RPMI7951 (cell line): Measurements from ENCODE around the gene CTNNA3. TPM values are rescaled to one million over a fixed set of nuclear protein-coding genes. Genes with fewer than 3 reads are reported as not detected.

ENCODE experiments used
- DNase-seq: peaks from one replicate; pipeline ENCODE4 v3.0.0-alpha.2; 2012; ENCODE audit warnings: low read depth
- total RNA-seq: library from RNA; depleted of rRNA; stranded (reverse); fragments of >200 nt; shearing (Covaris generic); gene quantifications from 2 replicates; pipeline ENCODE4 v1.2.3, GENCODE V29; 2014

The CTNNA3 gene
- total RNA-seq, 1 experiment from 2014 or later: not detected

DNA sequence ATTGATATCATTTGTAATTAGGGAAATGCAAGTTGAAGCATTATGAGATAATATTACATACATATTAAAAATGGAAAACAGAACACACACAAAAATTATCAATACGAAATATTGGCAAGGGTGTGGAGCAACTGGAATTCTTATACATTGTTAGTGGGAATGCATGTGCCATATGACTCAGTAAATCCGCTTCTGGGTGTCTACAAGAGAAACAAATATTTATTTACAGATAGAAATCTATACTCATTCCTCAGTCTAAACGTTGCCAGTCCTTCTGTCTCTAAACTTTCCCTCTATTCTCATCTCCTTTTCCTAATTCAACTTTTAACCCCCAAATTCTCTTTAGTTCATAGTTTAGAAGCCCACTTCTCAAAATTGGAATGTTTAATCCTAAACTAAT, 940.5 kb downstream of the CTNNA3 start:
- no peak for DNase-seq

DNA sequence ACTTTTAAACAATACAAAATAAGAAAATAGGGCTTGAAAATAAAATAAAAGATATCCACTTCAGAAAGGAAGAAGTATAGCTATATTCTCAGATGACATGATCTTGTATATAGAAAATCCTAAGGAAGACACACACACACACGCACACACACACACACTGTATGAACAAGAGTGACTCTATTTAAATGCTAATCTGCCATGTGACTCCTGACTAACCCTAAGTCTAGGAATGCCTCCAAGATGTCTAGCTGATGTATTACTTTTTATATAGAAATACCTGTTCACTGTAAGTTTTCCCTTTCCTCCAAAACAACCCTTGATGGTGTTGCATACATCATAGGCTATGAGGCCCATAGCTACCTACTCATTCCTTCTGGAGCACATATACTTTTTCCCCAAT, 943.3 kb downstream of the CTNNA3 start:
- no peak for DNase-seq

DNA sequence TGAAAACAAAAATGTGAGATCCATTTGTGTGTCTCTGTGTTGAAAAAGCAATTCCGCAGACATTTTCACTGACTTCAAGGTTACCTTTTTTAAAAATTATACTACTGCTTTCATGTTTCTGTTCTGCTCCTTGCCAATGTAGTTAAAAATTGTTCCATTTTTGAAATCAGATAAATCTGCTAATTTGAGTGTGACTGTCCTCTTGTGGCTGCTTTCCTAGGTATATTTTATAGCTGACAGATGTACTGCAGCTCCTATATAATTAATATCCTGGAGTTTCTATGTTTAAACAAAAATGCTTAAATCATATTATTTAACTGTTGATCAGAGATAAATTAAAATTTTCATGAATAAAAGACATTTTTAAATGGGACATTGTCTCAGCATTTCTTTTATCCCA, 947.8 kb downstream of the CTNNA3 start:
- DNase-seq: no peak

GRCh38 chr10:66747451-66747850, 948.5 kb downstream of the CTNNA3 start:
- peak; percentile 78 for DNase-seq

- no peak for DNase-seq
These were observed 949.3 kb downstream of the CTNNA3 start for GRCh38 chr10:66746711-66747110.

DNA sequence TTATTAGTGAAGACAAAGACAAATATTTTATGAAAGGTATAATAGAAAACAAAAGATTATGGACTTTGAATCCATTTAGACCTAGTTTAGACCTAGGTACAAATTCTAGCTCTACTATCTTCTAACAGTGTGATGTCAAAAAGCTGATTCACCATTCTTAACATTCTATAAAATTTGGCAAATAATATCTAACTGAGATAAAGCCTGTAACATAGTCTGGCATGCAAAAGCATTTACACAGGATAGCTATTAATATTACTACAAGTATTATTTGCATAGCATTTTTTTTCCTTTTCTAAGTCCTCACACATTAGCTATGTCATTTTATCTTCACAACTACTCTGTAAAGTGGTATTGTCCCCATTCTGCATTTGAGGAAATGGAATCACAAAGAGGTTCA, 949.7 kb downstream of the CTNNA3 start:
- DNase-seq: no peak

GRCh38 chr10:66744915-66745314, 951.1 kb downstream of the CTNNA3 start:
- no peak for DNase-seq

DNA sequence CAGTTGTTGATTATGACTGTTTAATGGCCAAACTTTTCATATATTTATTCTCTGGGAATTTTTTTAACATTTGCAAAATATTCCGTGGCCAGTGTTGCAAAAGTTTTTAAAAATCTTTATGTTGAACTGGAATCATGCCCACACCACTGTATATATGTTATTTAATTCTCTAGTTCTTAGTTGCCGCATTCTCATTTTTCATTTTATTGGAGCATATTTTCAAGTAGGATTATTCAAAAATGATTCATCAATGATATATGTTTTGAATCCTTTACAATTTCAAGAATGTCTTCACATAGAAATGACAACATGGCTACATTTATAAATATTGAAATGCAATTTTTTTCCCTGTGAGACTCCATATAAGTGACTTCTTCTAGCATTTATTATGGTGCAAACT, 958.8 kb downstream of the CTNNA3 start:
- no peak for DNase-seq

GRCh38 chr10:66723608-66724400, 972.2 kb downstream of the CTNNA3 start:
- no peak for DNase-seq

GRCh38 chr10:66719483-66719882, 976.5 kb downstream of the CTNNA3 start:
- DNase-seq: no peak

DNA sequence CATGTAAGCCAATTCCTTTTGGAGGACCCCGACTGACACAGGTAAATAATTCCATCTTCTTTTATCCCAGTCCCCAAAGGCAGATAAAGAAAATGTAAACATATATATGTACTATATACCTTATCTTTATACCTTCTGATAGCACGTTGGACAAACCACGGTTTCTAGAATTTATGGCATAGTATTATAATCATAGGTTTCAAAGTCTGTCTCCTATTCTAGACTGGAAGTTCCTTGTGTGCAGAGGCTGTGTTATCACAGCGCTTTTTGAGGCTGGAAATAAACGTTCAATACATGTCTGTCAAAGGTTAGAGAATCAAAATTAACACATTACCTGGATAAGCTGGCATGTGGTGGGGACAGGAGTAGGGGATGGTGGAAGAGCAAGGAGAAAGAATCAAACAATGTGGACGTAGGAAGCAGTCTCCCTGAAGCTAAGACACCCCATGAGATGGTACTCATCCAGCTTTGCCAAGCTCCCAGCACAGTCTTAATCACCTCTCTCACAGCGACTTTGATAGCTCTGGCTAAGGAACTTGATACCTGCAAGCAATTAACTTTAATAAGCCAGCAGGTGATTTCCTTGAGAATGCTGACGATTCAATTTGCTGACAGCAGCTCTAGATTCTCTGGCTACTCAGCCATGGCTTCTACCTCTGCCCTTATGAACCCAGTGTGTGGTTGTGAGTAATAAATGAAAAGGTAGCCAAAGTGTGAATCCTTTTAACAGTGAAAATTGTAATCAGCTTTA, 978.6 kb downstream of the CTNNA3 start:
- DNase-seq: no peak

GRCh38 chr10:66714741-66715140, 981.3 kb downstream of the CTNNA3 start:
- DNase-seq: no peak

DNA sequence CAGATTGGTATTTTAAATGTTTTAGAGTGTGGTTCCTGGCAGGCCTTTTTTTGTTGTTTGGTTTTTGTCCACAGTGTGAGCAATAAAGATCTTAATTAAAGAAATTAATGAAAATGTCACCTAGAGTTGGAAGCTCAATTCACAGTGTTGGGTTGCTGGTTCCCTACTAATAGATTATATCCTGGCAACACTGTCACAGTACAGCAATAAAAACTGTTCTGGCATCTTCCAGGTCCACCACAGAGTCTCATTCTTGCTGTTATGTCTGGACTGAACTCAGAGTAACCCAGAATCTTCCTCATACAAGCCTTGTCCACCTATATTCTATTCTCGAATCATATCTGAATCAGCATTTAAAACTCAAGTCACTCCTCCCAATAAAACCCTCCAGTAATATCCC, 982.6 kb downstream of the CTNNA3 start:
- no peak for DNase-seq

GRCh38 chr10:66698069-66698468, 997.9 kb downstream of the CTNNA3 start:
- no peak for DNase-seq

DNA sequence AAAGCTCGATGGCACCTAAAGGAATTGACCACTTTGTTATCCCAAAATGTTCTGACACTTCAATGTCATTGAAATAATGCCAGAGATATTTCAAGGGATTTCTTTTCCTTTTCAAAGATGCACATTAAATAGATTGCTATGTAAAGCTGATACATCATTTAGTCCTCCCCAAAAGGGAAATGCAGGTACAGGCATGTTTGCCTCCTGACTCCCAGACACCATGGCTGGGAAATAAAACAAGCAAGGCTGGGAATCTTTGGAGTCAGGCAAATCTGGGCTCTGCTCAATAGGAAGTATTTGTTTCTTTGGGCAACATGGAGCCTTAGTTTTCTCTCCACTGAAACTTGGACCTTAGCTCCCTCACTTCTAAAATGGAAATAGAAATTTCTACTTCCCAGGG, 1000.9 kb downstream of the CTNNA3 start:
- DNase-seq: no peak

DNA sequence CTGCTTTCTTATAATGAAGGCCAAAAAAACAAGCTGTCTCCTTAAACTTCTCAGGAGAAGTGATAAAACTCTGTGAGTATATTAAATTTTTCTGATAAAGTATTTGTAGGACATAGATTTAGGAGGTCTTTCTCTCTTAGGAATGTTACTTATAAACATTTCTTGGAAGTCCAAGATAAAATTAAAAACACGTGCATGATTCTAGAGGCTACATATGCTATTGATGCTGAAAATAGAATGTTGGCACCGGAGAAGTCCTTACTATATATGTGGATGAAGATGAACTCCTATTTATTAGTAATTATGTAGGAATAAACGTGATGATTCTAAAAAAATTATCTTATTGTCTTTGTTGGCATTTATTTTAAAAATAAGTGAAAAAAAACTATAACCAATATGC, 1011.4 kb downstream of the CTNNA3 start:
- DNase-seq: no peak

GRCh38 chr10:66680886-66681285, 1015.1 kb downstream of the CTNNA3 start:
- DNase-seq: no peak

GRCh38 chr10:66678521-66678920, 1017.5 kb downstream of the CTNNA3 start:
- DNase-seq: no peak

- no peak for DNase-seq
These were observed 1022.9 kb downstream of the CTNNA3 start for GRCh38 chr10:66673071-66673470.

DNA sequence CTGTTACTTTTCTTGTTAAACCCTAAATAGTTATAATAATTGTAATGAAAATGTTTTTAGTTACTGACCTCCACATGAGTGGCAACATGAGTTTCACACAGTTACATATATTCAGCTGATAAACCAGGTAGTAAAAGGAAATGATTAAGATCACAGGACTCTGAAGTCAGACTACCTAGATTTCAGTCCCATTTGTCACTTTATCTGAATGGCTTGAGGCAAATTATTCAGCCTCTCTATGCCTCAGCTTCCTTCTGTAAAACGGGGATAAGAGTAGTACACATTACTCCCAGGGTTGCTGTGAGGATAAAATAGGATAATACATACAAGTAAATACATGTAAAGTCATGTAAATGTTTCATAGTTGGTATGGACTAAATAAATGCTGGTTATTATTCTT, 1024.4 kb downstream of the CTNNA3 start:
- DNase-seq: no peak

- no peak for DNase-seq
These were observed 1024.9 kb downstream of the CTNNA3 start for GRCh38 chr10:66671064-66671463.

DNA sequence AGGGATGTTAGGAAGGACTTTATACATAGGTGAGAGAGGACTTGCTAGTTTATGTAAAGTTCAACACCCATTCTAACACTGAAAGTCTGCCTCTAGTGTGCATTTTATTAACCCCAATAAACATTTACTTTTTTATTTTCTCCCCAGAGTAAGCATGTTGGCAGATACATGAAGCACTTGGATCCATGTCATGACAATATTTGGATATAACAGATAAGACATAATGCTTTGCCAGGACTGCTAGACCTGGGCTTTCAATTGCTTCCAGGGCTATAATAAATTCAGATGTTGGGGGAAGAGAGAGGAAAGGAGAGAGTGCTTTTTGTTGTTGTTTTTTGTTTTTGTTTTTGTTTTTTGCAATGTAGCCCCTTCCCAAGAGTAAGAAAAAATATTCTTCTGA, 1039.5 kb downstream of the CTNNA3 start:
- no peak for DNase-seq

GRCh38 chr10:66654861-66655260, 1041.1 kb downstream of the CTNNA3 start:
- no peak for DNase-seq
